Measurements from ENCODE around the gene CMKLR1.

CMKLR1 gene

DNA sequence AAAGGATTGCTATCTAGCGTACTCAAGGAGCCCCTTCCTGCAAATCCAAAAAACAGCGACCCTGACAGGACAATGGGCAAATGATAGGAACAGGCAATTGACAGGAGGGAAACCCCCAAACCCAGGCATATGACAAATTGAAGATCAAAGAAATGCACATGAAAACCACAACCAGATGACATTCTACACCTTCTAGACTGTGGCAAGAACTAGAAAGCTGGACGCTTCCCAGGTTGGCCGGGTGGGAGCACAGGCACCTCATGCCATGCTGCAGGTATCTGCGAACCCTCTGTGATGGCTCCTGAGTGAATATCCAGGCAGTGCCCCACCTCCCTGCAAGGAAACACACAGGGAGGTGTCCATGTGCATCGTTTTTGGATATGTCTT lies 37.1 kb downstream of the CMKLR1 start:
- no peak for DNase-seq

DNA sequence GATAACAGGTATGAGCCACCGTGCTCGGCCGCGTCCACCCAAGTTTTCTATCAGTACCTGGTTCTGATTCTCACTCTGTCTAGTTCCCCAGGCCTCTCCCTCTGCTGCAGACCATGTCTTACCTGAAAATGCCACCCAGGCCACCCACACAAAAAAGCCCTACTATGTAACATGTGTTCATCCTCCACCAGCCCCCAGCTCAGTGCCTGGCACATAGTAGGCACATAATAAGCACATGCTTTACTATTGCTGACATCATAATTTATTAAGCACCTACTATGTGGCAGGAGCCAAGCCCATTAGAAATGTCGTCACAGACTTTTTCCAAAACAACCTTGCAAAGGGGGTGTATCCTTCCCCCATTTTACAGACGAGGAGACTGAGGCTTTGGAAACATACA lies 37.8 kb downstream of the CMKLR1 start:
- no peak for DNase-seq

DNA sequence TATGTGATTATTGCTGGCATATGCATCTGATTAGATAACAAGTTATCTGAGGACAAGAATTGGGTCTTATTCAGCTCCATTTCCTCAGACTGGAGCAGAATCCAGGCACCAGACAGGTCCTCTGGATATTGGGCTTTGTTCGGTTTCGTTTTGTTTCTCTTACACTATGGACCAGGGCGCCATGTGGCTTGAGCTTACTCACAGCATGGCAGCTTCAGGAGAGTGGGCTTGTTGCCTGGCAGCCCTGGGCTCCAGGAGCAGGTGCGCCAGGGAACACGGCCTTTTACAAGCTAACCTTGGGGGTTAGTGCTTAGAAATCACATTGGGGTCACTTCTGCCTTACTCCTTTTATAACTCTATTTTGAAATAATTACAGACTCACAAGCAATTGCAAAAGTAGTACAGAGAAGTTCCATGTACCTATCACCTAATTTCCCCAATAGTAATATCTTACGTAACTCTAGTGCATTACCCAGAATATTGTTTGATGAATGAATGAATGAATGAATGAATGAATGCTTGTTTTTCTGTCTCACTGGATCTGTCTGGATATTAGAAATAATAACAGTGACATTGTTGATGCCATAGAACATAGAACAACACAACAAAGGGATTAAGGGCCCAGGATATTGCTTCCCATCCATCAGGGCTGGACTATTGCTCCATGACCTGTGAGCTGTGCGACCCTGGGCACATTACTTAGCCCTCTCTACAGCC lies 39.0 kb downstream of the CMKLR1 start:
- DNase-seq: no peak

DNA sequence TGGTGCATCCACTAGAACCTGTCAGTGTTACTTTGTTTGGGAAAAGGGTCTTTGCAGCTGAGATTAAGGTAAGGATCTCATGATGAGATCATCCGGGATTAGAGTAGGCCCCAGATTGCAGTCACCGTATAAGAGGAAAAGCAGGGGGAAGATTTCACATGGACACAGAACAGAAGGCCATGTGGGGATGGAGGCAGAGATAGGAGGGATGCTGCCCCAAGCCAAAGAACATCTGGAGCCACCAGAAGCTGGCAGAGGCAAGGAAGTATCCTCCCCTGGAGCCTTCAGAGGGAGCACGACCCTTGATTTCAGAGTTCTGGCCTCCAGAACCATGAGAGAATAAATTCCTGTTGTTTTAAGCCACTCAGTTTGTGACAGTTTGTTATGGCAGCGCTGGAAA lies 39.6 kb downstream of the CMKLR1 start:
- no peak for DNase-seq

DNA sequence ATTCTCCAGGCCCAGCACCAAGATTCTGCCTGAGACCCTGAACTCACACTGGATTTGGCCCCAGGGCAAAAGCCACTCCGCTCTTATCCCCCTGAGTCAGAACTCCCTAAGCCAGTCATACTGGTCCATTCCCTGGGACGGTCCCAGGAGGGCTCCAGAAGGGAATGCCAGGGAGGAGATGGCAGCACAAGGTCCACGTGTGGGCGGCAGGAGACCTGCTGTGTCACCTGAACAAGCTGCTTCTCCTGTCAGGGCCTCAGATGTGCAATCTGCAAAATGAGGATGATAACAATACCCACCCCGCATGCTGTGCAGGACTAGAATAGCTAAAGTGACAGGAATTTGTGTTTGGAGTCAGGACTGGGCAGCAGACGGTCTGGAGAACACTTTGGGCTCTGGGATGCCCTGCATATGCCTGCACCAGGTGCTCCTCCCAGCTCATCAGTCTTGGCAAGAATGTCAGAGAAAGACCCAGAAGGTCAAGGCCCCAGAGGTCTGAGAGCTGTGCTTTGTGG lies 40.3 kb downstream of the CMKLR1 start:
- DNase-seq: no peak

DNA sequence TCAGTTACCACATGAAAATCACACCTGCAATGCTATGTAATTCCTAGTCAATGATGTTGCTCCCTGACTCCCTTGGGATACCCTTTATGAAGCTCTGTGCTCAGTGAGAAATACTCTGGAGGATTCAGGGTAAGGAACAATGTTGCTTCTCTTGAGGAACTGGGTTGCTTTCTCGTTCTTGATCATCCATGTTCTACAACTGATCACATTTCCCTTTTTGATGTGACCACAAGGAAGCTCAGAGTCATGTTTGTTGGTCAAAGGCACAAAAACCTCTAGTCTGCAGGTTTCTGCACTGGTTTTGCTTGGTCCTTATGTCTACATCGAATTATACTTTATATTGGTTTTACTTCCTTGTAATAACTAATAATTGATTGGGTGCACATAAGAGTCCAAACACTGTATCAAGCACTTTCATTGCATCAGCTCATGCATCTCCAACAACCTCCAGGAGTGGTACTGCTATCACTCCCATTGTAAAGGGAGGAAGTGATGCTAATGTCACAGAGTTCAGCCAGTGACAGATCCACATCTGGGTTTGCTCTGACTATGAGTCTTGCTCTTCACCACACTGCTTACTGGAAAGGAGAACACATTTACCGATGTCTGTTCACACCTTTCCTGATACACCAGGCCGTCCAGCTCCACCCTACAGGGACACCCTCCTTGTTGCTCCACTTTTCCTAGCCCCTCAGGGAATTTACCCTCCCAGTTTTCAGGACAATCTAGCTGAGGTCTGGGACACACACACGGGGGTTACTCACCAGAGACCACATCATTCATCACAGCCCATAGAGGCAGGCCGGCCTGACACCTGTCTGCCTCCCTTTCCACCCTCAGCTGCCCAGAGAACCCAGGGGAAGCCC lies 41.0 kb downstream of the CMKLR1 start:
- DNase-seq: no peak

DNA sequence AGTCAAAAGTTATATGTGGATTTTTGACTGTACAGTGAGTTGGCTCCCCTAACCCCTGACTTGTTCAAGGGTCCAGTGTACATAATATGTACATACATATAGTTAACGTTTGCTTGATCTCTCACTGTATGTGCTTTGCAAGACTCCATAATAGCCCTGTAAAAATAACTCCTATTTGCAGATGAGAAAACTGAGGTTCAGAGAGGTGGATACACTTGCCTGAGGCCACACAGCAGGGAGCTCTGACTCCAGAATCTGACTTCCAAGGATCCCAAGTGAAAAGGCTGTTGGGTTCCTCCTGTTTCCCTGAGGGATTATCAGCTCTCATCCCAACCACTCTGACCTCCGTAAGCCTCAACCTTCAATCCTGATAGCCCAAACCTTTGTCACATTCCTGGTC lies 41.7 kb downstream of the CMKLR1 start:
- DNase-seq: no peak

DNA sequence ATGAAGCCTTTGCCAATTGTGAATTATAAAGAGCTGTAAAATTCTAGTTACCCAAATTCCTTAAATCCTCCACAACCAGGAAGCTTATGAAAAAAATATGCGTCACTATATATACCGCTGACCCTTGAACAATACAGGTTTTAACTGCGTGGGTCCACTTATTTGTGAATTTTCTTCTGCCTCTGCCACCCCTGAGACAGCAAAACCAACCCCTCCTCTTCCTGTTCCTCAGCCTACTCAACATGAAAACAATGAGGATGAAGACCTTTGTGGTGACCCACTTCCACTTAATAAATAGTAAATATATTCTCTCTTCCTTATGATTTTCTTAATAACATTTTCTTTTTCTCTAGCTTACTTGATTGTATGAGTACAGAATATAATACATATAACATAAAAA lies 42.2 kb downstream of the CMKLR1 start:
- DNase-seq: no peak

DNA sequence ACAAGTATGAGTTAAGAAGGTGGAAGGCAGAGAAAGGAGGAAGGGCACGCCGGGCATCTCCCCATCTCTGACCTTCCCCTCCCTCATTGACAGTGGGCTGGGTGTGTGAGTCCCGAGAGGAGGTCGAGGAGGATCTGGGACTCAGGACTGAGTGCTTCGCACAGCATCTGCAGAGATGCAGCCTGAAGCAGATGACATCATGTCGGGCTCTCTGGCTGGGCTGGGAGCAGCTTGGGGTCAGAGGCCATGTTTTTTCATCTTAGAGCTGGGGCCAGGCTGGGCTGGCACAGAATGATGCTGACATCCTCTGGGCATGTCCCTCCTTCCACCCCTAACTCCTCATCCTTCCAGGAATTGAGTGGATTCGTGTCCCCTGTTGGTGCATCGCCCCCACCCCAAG lies 43.5 kb downstream of the CMKLR1 start:
- DNase-seq: no peak

DNA sequence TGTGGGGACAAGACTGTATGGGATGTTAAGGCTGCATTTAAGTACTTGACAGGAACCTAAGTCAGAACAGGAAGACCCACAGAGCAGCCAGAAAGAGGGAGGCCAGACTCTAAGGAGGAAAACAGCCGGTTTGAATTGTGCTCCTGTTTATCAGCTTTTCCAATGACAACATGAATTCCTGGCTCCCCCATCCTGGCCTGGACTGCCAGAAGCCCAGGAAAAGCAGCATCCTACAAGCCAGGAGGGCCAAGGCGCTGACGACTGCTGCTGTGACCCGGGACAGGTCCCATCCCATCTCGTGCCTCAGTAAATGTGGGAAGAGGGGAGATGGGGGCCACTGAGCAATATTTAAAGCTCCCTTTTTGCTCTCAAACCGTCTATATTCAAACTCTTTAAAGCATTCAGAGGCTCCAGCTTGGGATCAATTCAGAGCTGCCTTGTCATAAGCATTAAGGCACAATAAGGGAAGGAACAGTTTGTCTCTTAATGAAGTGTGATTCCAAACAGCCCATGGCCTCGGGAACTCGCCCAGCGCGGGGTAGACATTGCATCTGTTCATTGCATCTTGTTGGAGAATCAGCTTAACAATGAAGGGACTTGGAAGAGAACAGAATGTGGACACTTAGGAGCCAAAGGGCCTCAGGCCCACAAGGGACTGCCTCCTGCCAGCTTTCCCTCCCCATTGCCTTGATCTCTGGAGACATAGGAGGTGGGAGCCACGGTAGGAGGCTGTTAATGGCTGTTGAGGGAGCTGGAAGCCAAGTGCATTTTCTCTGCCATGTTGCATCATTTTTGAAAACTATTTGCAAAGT lies 49.6 kb downstream of the CMKLR1 start:
- DNase-seq: peak in 12 of 51 donors; percentile 9 to 62 (median 26)

DNA sequence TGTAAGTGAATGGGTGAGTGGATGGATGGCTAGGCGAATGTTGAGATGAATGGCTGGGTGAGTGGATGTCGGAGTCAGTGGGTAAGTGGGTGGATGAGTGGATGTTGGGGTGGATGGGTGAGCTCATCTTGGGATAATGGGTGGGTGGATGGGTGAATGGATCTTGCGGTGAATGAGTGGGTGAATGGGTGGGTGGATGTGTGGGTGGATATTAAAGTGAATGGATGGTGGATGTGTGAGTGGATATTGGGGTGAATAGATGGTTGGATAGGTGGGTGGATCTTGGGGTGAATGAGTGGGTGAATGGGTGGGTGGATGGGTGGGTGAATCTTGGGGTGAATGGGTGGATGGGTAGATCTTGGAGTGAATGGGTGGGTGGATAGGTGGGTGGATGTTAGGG lies 51.9 kb downstream of the CMKLR1 start:
- no peak for DNase-seq

DNA sequence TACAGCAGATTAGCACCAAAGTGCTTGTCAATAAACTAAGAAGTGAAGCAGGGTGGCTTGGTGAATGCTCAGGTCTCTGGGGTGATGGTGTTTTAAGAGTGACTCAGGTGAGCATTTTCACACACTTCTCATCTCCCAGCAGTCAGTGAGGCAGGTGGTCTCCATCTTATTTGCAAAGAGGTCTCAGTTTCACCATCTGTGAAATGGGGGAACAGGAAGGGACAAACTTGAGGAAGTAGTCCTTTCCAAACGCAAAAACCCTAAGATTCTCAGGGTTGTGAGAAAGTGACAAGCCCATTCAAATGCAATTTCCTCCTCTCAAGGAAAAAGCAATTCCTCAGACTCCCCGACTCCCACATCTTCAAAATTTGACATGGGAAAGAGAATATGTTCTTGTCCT lies 54.1 kb downstream of the CMKLR1 start:
- DNase-seq: no peak

DNA sequence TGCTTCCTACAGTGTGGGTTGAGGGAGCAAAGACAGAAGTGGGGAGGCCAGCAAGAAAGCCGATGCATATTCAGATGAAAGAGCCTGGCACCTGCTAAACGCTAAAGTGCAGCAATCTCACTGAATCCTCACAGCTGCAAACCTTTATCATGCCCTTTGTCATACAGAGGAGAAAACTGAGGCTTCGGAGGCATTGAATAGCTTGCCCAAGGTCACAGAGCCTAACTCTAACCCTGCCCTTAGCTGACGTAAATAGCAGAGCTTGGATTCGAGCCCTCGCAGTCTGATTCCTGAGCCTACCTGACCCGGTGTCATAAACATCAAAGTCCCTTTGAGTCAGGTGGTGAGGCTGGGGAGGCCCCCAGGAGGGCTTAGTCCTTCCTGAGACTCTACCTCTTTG lies 54.9 kb downstream of the CMKLR1 start:
- DNase-seq: no peak

DNA sequence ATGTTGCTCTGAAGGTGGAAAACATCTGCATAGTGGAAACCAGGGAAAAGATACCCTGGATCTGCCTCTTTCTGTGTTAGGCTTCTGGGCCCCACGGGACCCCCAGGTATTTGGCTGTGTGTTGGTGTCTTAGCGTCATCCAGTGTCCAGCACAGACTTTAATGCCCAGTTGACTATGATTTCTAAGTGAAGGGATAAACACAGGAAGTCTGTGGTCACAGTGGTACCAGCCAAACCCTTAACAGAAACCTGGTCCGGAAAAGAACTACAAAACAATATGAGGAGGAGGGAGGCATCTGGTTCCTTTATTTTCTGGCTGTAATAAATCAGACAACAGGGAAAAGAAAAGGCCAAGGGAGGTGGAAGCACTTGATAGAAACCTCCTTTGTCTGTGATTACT lies 56.4 kb downstream of the CMKLR1 start:
- no peak for DNase-seq

DNA sequence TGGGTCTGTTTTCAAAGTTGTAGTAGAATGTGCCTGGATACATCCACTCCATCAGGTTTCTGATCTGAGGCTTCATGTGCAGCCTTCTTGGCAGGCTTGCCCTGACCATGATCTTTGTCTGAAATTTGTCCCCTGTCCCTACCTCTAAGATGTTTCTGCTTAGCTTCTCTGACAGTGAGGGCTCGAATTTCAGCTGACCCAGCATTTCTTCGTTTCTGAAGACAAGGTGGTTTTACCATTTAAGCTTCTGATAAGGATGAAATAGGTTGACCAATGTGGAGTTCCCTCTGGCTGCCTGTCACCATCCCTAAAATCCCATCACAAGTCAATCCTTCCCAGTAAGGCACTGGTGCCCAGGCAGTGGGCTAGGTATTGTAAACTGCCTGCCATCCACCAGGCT lies 57.0 kb downstream of the CMKLR1 start:
- DNase-seq: no peak

DNA sequence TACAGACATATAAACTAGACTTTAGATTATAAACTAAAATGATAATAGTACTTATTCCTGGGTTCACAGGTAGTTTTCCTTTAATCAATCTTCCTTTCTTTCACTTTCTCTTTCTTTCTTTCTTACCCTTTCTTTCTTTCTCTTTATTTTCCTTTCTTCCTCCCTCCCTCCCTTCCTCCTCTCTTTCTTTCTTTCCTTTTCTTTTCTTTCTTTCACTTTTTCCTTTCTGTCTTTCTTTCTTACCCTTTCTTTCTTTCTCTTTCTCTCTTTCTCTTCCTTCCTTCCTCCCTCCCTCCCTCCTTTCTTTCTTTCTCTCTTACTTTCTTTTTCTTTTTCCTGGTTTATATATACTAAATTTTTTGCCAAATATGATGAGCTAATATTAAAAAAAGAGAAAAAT lies 61.5 kb downstream of the CMKLR1 start:
- no peak for DNase-seq

DNA sequence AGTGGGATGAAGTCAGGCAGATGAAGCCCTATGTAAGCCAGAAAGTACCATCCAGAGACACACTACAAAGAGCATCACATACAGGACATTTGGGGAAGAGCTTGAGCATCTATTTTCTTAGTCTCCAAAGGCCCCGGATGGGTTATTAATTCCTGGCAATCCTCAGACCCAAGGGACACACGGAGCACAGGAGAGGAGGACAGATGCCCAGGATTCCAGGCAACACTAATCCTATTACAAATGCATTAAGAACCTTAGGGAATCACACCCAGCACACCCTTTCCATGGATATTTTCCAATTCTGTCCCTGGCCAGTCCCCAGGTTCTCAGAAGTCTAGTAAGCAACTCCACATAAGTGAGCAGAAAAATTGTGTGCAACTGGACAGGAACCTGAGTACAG lies 65.9 kb downstream of the CMKLR1 start:
- DNase-seq: no peak

DNA sequence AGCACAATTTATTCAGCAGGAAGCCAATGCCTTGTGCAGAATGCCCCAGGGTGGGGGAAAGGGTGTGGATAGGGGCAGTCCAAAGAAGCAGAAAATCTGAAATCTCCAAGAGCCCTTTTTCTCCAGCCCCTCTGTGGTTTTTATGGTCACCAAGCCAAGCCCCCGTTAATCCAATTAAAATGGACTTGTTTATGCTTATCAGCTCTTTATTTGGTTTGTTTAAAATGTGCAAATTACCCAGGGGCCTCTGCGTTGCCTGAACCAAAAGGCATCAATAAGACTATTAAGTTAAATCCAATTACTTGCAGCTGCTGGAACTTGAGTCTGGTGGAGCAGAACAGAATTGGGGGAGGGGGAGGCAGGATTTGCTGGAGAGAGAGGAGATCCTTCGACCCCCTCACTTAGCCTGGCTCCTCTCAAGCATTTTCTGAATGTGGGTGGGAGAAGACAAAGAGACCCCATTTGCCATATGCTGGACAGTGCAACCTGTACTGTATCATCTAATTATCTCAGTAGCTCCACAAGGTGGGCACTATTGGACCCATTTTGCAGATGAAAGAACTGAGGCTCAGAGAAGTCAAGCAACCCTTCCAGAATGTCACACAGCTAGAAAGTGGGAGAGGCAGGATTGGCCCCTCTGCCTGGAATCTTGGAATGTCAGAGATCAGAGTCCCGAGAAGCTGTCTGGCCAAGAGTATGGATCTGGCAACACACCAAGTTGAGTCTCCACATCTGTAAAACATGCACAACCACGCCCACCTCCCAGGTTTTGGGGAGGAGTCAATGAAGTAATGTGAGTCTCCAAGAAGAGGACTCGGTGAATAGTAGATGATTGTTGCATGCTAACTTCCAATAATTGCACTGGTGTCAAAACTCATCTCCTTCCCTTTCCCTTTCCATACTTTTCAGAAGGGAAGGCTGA lies 66.9 kb downstream of the CMKLR1 start:
- no peak for DNase-seq

DNA sequence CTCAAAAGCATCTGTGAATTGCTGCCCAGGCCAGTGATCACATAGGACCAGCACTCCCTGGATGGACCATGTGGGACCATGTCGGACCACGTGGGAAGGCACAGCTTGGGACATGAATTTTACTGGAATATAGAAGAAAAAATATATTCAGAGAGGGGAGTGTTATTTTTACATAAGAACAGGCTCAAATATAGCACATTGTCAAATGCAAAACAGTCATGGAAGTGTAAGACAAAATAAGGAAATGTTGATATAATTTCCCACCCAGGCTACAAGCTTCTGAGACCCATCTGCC lies 68.3 kb downstream of the CMKLR1 start:
- DNase-seq: no peak

DNA sequence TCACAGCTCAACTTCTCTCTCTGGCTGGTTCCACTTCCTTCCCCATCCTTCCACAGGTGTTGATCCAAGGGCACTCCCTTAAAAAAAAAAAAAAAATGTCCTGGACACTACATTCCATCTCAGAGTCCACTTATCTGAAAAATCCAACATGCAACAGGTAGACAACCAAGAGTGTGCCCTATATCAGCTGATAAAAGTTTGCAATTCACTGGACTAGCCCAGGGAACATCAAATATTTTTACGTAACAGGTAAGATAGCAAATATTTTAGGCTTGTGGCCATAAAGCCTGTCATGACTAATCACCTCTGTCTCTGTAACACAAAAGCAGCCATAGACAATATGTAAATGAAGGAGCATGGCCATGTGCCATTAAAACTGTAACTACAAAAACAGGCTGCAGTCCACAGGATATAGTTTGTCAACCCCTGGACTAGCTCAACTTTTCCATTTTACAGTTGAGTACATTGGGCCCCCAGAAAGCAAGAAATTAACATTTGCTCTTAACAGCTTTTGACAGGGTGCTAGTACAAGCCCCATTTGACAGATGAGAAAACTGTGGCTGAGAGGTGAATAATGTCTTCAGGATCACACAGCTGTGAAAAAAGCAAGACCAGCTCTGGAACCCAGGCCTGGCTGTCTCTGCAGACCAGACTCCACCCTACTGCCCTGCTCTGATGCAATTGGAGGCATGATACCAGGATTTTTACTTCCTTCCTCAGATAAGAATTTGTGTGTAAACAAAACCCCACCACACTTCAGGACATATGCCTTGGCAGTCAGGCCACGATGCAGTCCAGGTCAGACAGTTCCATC lies 68.9 kb downstream of the CMKLR1 start:
- DNase-seq: no peak
